Fibroblast of upper back skin (primary cell): ENCODE measurements around the gene HES2.
"Not testable (repeated sequence)": the region's sequence is repeated elsewhere in the genome, so short reads cannot be mapped to it uniquely, and the experiment has no call there.

Experiments
- DNase-seq: peaks from one replicate; pipeline ENCODE4 v3.0.0-alpha.2; 2013

HES2 gene

GRCh38 chr1:6419804-6420453, at the start of gene HES2:
TSS of gene HES2 (minus strand) at chr1:6419919. CDS start at chr1:6419820, 99 bp downstream.
- no peak for DNase-seq

- no peak for DNase-seq
Observed at GRCh38 chr1:6468729-6469461, 49.2 kb upstream of the HES2 start.

GRCh38 chr1:6467744-6468688, 48.3 kb upstream of the HES2 start:
- DNase-seq = no peak

- DNase-seq = no peak
Observed at GRCh38 chr1:6467224-6467623, 47.5 kb upstream of the HES2 start.

GRCh38 chr1:6466751-6467150, 47.0 kb upstream of the HES2 start:
- DNase-seq = no peak

- DNase-seq = no peak
Observed at GRCh38 chr1:6466023-6466422, 46.3 kb upstream of the HES2 start, which contains the start of gene TNFRSF25. TSS of gene TNFRSF25 (minus strand) at chr1:6466173. CDS start at chr1:6466107, 66 bp downstream.

GRCh38 chr1:6465461-6466005, 45.8 kb upstream of the HES2 start:
- no peak for DNase-seq

- no peak for DNase-seq
Observed at GRCh38 chr1:6464915-6465314, 45.2 kb upstream of the HES2 start.

- no peak for DNase-seq
Observed at GRCh38 chr1:6464514-6464836, 44.8 kb upstream of the HES2 start.

GRCh38 chr1:6463120-6463412, 43.3 kb upstream of the HES2 start:
- no peak for DNase-seq

GRCh38 chr1:6462412-6463119, 42.8 kb upstream of the HES2 start:
- DNase-seq = no peak

GRCh38 chr1:6461538-6462411, 42.1 kb upstream of the HES2 start:
- DNase-seq = no peak

- no peak for DNase-seq
Observed at GRCh38 chr1:6461051-6461530, 41.4 kb upstream of the HES2 start.

- DNase-seq = no peak
Observed at GRCh38 chr1:6460301-6461050, 40.8 kb upstream of the HES2 start.

- no peak for DNase-seq
Observed at GRCh38 chr1:6459850-6460265, 40.1 kb upstream of the HES2 start.

GRCh38 chr1:6456800-6457466, 37.2 kb upstream of the HES2 start:
- DNase-seq = no peak

- not testable (repeated sequence) for DNase-seq
Observed at GRCh38 chr1:6455752-6456520, 36.2 kb upstream of the HES2 start.

GRCh38 chr1:6454856-6455751, 35.4 kb upstream of the HES2 start:
- no peak for DNase-seq
